KG1 (cell line): ENCODE data around the gene PHAX.
"Not testable (repeated sequence)": the region's sequence is repeated elsewhere in the genome, so short reads cannot be mapped to it uniquely, and the experiment has no call there.

Experiments
- DNase-seq: peaks from one replicate; lab custom pipeline; 2025; lab: John Stamatoyannopoulos, UW

Gene PHAX

GRCh38 chr5:126658561-126658960, 57.8 kb downstream of the PHAX start:
- no peak for DNase-seq

- no peak for DNase-seq
Measured at GRCh38 chr5:126659805-126660482, 59.2 kb downstream of the PHAX start.

GRCh38 chr5:126664586-126664985, 63.8 kb downstream of the PHAX start:
- no peak for DNase-seq

DNA sequence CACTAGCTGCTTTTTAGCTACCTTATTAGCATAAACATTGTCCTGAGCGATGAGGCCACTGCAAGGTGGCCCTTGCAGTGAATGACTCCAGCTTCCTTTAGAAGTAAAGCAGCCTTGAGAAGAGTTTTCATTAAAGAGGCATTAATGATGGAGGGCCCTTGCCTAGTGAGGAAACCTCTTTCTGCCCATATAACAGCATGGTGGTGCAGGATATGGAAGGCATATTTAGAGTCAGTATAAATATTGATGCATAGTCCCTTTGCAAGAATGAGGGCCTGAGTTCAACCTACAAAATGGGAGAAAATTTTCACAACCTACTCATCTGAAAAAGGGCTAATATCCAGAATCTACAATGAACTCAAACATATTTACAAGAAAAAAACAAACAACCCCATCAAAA, 69.4 kb downstream of the PHAX start:
- not testable (repeated sequence) for DNase-seq

- not testable (repeated sequence) for DNase-seq
Measured at GRCh38 chr5:126671681-126672080, 70.9 kb downstream of the PHAX start.

DNA sequence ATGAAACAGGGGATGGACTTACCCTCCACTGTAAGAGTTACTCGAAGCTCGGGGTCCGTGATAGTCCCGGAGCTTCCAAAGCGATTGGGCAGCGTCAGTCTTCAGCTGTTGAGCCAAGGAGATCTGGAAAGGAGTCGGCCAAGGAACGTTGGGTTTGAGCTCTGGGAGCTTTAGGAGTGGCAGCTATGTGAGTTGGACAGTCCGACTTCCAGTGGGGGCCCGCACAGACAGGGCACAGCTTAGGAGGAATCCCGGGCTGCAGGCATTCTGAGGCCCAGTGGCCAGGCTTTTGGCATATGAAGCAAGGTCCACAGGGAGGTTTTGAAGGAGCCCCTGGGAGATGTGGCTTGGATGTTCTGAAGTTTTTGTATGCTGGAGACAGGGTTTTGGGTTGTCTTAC, 72.7 kb downstream of the PHAX start:
- no peak for DNase-seq

DNA sequence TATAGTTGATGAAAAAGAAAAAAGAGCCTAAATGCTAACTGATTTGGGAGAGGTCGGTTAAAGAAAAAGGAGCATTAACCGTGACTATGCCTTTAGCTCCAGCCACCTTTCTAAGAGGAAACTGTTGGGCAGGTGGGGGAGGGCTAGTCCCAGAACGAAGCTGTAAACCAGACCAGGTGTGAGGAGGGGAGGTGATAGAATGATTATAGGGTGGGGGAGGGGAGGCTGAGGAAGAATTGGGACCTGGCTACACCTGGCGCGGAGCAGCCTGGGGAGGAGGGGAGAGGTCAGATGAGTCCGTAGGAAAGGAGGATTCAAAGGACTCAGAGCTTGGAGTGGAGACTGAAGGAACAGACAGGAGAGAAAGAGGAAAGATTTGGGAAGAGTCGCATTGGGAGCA, 73.4 kb downstream of the PHAX start:
- DNase-seq = no peak

GRCh38 chr5:126675338-126675737, 74.6 kb downstream of the PHAX start:
- no peak for DNase-seq

DNA sequence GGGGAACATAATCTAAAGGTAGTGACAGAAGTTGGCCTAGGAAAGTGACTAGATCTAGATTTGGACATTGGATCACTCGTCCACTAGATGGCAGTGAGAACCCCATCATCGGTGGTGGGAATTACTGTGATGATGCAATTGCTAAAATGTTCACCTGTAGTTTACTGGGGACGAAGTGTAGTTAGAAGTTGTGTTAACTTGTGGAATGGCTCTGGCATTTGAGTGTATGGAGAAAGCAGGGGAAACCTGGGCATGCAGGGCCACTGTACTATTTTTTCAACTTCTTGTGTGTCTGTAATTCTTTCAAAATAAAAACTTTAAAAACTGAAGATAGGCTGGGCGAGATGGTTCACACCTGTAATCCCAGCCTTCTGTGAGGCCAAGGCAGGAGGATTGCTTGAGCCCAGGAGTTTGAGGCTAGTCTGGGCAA, 75.5 kb downstream of the PHAX start:
- peak; percentile 2 for DNase-seq
